Duodenal mucosa (tissue), 2 donors: ENCODE data around the gene MPPE1.
"Not testable (repeated sequence)": the region's sequence is repeated elsewhere in the genome, so short reads cannot be mapped to it uniquely, and the experiment has no call there.

Experiments
- H3K27ac ChIP-seq: one replicate; pipeline ENCODE4 v1.7.0; 2013; ENCODE audit warnings: low read depth, low read length
- H3K27me3 ChIP-seq, 2 donors: one replicate each; pipeline ENCODE4 v1.7.0; 2013; ENCODE audit warnings: low read length in 2 of 2, control low read depth in 1 of 2; ENCODE audit not compliant: insufficient read depth in 2 of 2, control insufficient read depth in 1 of 2
- H3K36me3 ChIP-seq, 2 donors: one replicate each; pipeline ENCODE4 v1.7.0; 2013; ENCODE audit warnings: low read length in 2 of 2, control low read depth in 1 of 2; ENCODE audit not compliant: insufficient read depth in 2 of 2, control insufficient read depth in 1 of 2
- H3K4me1 ChIP-seq, 2 donors: one replicate each; pipeline ENCODE4 v1.7.0; 2013; ENCODE audit warnings: low read length in 2 of 2, control low read depth in 1 of 2; ENCODE audit not compliant: insufficient read depth in 2 of 2, control insufficient read depth in 1 of 2
- H3K4me3 ChIP-seq, 2 donors: one replicate each; pipeline ENCODE4 v1.7.0; 2013; ENCODE audit warnings: low read length in 2 of 2, low read depth in 1 of 2
- H3K9ac ChIP-seq, 2 donors: one replicate each; pipeline ENCODE4 v1.7.0; 2013; ENCODE audit warnings: low read length in 2 of 2, low read depth in 1 of 2
- H3K9me3 ChIP-seq, 2 donors: one replicate each; pipeline ENCODE4 v1.7.0; 2013; ENCODE audit warnings: low read length in 2 of 2, control low read depth in 1 of 2; ENCODE audit not compliant: control insufficient read depth in 1 of 2

MPPE1 gene

DNA sequence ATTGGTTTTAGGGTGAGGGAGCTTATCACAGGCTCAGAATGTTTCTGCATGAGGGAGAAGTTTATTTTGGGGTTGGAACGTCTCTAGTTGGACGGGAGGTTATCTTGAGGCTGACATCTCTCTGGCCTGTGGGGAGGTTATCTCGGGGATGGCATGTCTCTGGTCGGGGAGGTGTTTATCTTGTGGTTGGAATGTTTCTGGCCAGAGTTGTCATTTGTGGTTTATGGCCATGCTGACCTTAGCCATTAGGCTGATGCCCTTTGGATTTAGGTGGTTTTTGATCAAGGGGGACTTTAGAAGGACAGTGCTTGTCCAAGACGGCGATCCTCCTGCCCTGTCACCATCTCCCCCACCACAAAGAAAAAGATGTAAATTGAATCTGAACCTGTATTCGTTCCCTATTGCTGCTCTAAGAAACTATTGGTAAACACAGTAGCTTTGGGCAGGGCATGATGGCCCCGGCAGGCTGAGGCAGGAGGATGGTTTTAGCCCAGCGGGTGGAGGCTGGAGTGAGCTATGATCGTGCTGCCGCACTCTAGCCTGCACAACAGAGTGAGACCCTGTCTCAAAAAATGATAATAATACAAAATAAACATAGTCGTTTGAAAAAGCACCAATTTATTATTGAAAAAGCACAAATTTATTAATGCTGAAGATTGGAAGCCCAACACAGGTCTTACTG, 17.8 kb upstream of the MPPE1 start:
- Histone ChIP-seq H3K9ac (no peak overlapping the region), H3K4me1 (no peaks in the 10 kb centered on the region), H3K27me3 (no peaks in the 10 kb centered on the region), H3K9me3 (no peaks in the 10 kb centered on the region), H3K36me3 (no peaks in the 10 kb centered on the region), H3K4me3 (no peak overlapping the region), H3K27ac (no peak overlapping the region)

DNA sequence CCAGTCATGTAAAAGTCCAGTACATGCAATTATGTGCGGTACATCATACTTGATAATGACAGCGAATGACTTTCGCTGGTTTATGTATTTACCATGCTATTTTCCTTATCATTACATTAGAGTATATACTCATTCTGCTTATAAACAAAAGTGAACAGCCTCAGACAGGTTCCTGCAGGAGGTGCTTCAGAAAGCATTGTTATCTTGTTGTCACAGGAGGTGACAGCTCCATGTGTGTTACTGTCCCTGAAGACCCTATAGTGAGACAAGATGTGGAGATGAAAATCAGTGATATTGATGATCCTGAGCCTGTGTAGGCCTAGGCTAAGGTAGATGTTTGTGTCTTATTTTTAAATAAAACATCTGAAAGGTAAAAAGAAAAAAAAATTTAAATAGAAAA, 15.3 kb upstream of the MPPE1 start:
- H3K9ac ChIP-seq, result no peak overlapping the region
- H3K27me3 ChIP-seq, result no peaks in the 10 kb centered on the region
- H3K27ac ChIP-seq, result no peak overlapping the region
- H3K9me3 ChIP-seq, result no peaks in the 10 kb centered on the region
- no peak overlapping the region for H3K4me3 ChIP-seq
- H3K36me3 ChIP-seq, result no peaks in the 10 kb centered on the region
- H3K4me1 ChIP-seq, result no peaks in the 10 kb centered on the region

- H3K4me3 ChIP-seq, H3K27ac ChIP-seq, H3K36me3 ChIP-seq: not testable (repeated sequence)
These were observed 11.4 kb upstream of the MPPE1 start for GRCh38 chr18:11919522-11919921.

GRCh38 chr18:11916880-11917279, 8.8 kb upstream of the MPPE1 start:
- not testable (repeated sequence) for H3K4me3 ChIP-seq, H3K36me3 ChIP-seq, H3K27ac ChIP-seq, H3K27me3 ChIP-seq, H3K4me1 ChIP-seq, H3K9ac ChIP-seq, H3K9me3 ChIP-seq

More at GRCh38 chr18:11919522-11919921, 11.4 kb upstream of the MPPE1 start:
- H3K4me1 ChIP-seq, H3K9ac ChIP-seq, H3K9me3 ChIP-seq, H3K27me3 ChIP-seq: not testable (repeated sequence)

DNA sequence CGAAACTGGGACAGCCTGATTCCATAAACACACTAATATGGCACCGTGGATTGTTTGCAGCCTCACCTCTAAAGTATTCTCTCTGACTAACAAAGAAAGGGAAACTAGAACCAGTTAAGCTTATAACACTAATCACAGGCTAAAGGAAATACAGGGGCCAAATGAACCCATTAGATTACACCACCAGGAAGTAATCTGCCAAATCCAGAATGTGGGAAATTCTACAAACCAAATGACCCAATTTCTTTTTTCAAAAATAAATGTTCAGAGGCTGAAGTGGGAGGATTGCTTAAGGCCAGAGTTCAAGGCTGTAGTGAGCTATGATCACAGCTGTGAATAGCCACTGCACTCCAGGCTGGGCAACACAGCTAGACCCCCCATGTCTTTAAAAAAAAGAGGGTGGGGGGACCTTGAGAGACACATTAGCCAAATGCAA, 1.5 kb upstream of the MPPE1 start:
- H3K9me3 ChIP-seq, result no peaks in the 10 kb centered on the region
- peak overlapping the region; percentile 89 to 95 for H3K4me3 ChIP-seq
- peak overlapping the region; percentile 89 to 97 for H3K9ac ChIP-seq
- peaks cover 0 to 7% of the 10 kb centered on the region in 2 donors for H3K36me3 ChIP-seq
- no peaks in the 10 kb centered on the region for H3K27me3 ChIP-seq
- H3K4me1 ChIP-seq, result peaks cover 11 to 14% of the 10 kb centered on the region in 2 donors
- H3K27ac ChIP-seq, result peak overlapping the region; percentile 58

- H3K27ac ChIP-seq, result peak overlapping the region; percentile 100
- H3K36me3 ChIP-seq, result peaks cover 0 to 11% of the 10 kb centered on the region in 2 donors
- H3K27me3 ChIP-seq, result no peaks in the 10 kb centered on the region
- H3K4me3 ChIP-seq, result peak overlapping the region; percentile 89 to 95
- peaks cover 11 to 14% of the 10 kb centered on the region in 2 donors for H3K4me1 ChIP-seq
- peak overlapping the region; percentile 89 to 97 for H3K9ac ChIP-seq
- H3K9me3 ChIP-seq, result no peaks in the 10 kb centered on the region
These were observed 941 bp upstream of the MPPE1 start for GRCh38 chr18:11909061-11909455.

DNA sequence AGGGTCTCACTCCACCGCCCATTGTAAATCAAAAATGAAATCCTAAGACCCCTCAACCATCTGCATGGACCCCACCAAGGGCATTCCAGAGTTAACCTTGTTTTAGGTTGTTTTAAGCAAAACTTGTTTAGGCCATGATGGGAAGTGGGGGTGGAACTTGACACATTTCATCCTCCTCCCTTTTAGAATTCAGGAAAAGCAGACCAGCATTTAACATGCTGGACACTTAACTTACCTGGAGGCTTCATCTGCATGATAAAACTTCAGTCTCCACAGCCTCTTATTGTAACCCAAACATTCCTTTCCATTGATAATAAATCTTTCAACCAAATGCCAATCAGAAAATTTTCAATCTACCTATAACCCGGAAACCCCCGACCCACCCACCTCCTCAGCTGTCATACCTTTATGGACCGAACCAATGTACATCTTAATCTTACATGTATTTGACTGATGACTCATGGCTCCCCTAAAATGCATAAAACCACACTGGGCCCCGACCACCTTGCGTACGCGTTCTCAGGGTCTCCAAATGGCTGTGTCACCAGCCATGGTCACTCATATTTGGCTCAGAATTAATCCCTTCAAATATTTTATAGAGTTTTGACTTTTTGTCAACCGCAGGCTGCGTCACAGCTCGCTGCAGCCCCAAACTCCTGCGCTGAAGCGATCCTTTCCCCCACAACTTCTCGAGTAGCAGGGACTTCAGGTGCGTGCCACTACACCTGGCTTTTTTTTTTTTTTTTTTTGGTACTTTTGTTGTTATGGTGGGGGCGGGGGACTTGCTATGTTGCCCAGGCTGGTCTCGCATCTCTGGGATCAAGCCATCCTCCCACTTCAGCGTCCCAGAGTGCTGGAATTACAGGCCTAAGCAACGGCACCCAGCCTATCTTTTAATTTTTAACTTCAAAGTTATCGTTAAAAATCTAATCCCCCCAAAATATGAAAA, 917 bp downstream of the MPPE1 start:
- Histone ChIP-seq H3K4me1 (peaks cover 11 to 14% of the 10 kb centered on the region in 2 donors), H3K27ac (no peak overlapping the region), H3K4me3 (peak overlapping the region; percentile 89 to 95), H3K9me3 (no peaks in the 10 kb centered on the region), H3K27me3 (no peaks in the 10 kb centered on the region), H3K36me3 (peaks cover 6 to 27% of the 10 kb centered on the region in 2 donors), H3K9ac (peak overlapping the region; percentile 97 to 99)

DNA sequence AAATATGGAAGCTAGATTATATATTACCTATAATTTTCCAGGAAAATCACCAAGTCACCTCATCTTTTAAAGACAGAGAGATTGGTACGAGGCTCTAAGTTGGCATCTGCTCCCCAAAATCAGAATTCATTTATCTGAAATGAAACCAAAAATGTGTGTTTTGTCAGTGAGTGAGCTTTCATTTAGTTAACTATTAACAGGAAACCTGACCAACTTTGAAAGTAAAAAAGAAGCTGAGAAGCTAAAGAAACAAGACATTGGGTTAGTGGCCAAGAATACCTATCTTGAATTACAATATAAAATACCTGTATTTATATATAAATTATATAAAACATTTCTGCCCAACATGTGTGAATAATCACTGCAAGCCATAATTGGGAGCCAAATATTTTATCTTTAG, 1.9 kb downstream of the MPPE1 start:
- Histone ChIP-seq H3K36me3 (peaks cover 6 to 33% of the 10 kb centered on the region in 2 donors), H3K27ac (no peak overlapping the region), H3K9ac (no peak overlapping the region), H3K4me3 (no peak overlapping the region), H3K27me3 (no peaks in the 10 kb centered on the region), H3K9me3 (no peaks in the 10 kb centered on the region), H3K4me1 (peaks cover 11 to 14% of the 10 kb centered on the region in 2 donors)

DNA sequence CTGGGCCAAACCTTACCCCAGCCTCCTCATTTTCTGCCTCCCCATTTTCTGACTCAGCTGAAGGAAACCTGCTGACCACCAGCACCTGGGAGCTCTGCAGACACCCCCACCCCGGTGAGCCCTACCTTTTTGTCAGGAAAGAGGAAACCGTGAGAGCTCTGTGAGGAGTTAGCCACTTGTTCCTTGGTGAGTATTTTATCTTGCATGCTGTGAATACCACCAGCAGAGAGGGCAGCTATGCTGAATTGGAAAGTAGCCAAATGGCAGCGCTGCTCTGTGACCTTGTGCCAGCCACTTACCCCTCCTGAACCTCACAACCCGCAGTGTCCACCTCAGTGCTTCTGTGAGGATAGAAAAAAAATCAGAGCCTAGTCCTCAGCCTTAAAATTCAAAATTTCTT, 2.5 kb downstream of the MPPE1 start:
- Histone ChIP-seq H3K4me3 (no peak overlapping the region), H3K27me3 (no peaks in the 10 kb centered on the region), H3K9me3 (no peaks in the 10 kb centered on the region), H3K9ac (no peak overlapping the region), H3K4me1 (peaks cover 11 to 14% of the 10 kb centered on the region in 2 donors), H3K36me3 (peaks cover 6 to 33% of the 10 kb centered on the region in 2 donors), H3K27ac (no peak overlapping the region)
